Stimulated activated CD4-positive, alpha-beta T cell treated with anti-CD3 and anti-CD28 coated beads, Interleukin-4, amount 100 ng/mL, for 1 hour (primary cell): ENCODE measurements around the gene GBX1.

Source experiments
- DNase-seq: peaks from one replicate; pipeline ENCODE4 v3.0.0-alpha.2; 2020

GBX1 gene

DNA sequence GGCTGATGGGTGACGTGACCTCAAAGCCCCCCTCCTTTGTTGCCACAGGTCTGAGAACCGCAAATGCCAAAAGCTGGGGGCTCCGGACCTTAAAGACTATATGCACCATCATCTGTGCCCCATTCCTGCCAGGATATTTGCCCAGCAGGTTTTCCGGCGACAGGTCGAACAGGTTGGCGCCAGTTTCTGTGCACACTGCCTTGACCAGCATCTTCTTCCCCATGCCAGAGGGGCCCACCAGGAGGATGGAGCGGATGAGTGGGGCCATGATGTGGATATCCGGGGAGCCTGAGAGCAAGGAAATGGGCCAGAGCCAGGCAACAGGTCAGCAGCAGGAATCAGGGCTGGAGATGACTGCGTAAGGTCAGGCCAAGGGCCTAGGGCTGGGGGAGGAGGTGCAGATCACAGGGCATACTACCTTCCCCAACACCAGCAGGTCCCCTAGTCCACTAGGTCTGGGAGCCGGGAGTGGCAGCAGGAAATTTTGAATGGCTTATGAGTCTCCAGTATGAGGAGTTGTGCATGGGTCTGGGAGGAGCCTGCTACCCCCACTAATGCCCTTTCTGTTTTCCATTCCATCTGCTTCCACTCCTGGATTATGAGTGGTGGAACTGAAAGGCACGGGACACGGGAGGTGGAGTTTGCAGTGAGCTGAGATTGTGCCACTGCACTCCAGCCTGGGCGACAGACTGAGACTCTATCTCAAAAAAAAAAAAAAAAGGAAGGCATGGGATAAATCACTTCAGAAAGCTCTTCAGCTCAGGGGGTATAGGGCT lies 25.9 kb upstream of the GBX1 start:
- no peak for DNase-seq

DNA sequence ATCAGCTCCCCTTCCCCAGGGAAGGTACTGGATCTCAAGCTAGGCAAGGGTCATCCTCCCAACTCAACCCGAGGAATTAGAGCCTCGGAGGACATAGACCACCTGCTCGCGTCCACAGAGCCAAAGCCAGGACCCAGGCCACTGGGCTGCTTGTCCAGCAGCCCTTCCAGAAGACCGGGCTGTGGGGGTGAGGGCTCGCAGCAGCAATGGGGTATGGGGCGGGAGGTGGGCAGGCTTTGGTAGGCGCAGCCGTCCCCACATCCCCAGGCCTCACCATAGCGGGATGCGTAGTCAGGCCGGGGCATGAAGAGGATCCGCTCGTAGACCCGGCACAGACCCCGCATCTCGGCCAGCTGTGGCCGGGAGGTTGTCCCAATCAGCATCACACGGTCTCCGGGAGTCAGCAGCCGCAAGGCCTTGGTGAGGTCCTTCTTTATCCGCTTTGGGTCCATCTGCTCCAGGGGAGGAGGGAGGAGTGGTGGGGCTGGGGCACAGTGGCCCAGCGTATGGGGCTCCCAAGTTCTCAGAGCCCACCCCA lies 24.6 kb upstream of the GBX1 start:
- no peak for DNase-seq

DNA sequence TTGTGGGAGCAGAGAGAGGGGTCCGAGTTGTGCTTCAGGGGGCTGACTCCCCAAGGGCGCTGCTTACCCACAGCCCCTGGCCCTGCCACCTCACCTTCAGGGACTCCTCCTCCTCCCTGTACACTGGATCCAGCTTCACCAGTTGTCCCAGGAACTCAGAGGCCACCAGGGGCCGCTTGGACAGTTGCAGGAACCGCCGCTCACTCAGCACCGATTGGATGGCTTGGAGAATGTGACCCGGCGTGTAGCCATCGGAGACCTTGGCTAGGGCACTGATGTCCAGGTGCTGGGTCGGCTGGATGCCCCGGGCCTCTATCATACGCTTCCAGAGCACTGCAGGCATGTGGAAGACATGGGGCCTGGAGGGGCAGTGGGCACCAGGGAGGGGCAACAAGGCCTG lies 24.1 kb upstream of the GBX1 start:
- DNase-seq = no peak

DNA sequence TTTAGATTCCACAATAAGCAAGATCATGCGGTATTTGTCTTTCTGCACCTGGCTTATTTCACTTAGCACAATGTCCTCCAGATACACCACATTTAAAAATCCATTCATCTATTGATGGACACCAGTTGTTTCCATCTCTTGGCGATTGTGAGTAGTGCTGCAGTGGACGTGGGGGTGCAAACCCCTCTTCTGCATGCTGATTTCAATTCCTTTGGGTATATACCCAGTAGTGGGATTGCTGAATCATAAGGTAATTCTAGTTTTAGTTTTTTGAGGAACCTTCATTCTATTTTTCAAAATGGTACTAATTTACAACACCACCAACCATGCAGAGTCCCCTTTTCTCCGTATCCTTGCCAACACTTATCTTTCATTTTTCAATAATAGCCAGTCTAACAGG lies 21.5 kb upstream of the GBX1 start:
- no peak for DNase-seq

DNA sequence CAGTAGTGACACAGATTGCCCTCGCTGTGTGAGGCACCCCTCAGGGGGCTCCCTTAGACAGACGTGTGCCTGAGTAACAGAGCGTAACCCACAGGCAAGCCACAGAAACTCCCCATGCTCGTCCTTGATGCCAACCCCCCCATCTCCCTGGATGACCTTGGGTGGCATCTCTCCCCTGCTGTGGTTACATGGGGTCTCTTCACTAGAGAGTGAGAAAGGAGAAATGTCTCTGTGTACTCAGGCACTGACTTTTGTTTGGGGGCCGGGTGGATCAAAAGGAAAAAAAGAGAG lies 20.7 kb upstream of the GBX1 start:
- no peak for DNase-seq

DNA sequence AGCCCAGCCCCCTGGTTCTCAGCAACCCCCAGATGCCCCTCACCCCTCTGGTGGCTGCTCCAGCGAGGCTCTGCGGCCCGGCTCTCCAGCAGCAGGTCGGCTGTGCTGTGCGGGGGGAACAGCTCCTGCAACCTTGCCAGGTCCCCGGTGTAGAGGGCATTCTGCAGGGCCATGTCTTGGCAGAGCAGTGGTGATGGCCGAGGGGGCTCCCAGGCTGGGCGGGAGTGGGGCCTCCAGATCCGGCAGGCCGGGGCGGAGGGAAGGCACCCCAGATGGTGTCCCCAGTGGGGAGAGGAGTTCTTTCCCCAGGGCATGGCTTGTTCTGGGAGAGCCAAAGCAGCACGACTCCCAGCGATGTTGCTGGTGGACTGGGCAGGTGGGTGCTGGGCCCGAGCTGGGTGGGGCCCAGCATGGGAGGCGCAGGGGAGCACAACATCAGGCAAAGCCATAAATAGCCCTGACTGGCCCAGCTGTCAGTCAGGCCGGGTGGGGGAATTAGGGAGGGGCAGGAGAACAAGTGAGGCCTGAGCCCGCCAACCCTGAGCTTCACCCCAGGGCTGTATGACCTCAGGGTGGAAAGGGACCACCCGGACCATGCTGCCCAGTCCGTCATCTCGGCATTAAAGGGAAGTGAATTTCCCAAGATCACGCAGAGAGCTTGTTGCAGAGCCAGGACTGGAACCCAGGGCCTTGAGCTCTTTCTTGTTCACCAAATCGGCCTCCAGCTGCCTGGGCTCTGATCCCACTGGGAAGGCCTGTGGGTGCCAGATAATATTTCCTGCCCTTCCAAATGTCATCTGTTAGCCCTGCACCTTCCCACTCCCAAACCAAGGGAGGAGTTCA lies 20.1 kb upstream of the GBX1 start:
- no peak for DNase-seq

DNA sequence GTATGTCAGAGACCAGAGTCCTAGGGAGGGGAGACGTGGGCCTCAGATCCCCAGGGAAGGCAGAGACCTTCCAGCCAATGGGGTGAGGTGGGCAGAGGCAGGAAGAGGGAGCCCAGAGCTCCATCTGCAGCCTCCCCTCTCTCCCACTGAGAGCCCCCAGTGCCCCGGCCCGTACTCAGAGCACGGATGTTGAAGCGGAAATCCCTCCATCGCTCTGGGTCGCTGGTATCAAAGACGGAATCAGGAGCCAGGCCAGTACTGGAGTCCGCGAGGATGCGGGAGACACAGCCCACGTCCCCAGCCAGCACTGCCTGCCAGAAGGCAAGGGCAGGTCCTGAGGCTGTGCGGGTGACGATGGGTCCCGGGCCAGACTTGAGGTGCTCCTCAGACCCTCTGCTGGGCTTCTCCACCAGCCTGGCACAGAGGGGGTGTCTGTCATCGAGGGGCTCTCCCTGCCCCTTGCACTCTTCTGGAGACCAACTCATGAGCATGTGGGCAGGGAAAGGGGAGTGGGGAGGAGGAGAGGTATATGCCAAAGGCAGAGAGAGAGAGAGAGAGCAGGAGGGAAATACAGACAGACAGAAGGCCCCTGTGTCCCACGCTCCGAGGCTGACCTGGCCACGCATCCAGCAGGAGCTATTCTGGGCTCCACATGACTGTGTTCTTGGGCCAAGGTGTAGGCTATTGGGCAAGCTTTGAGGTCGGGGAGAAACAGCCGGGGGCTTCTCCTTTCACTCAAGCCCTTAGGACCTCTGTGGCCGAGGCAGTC lies 19.3 kb upstream of the GBX1 start, which contains the start of gene ASB10:
Gene ASB10 (minus strand): TSS at position 611 of the 769 bp plus-strand sequence. CDS start 120 bp downstream, at position 491.
- no peak for DNase-seq

DNA sequence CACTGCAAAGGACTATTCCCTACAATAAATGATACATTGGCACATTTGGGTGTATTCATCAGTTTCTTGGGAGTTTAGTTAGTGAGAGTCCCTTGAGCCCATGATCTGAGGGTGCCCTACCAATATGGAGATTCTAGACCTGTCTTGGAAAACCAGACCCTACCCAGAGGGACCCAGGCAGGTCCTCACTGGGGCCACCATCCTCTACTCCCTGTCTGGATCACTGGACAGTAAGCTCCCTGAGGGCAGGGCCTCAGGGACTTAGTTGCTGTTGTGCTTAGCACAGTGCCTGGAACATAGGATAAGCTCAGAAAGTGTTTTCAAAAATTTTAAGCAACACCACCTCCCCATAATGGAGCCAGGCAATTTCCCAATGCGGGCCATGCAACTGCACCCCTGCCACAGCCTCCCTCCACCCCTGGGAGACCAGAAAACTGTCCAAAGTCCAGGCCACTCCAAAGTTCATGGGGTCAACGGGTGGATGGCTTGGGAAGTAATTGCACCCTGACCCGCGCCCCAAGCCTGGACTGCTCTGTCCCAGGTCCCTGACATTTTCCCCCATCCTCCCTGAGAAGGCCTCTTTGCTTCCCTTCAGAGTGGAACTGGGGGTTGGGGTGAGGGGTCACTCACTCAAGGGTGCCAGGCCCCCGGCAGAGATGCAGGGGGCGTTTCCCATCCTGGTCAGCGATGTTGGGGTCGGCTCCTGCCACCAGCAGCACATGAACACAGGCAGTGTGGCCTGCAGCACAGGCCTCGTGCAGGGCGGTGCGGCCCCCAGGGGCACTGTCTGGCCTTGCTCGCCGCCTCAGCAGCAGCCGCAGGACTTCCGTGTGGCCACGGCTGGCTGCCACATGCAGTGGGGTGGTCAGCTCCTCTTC lies 18.5 kb upstream of the GBX1 start:
- DNase-seq = no peak

DNA sequence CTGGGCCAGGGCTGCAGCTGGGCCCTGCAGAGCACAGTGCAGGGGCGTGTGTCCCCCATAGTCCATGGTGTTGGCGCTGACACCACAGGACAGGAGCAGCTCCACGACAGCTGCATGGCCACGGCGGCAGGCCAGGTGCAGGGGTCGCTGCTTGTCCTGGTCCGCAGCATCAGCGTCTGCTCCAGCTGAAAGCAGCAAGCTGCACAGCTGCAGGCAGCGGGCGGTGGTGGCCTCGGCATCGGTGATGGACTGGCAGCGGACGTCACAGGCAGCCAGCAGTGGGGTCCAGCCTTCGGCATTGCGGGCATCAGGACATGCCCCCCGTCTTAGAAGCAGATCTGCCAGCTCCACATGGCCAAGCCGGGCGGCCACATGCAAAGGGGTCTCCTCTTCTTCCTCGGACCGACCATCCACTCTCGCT lies 13.5 kb upstream of the GBX1 start:
- no peak for DNase-seq

DNA sequence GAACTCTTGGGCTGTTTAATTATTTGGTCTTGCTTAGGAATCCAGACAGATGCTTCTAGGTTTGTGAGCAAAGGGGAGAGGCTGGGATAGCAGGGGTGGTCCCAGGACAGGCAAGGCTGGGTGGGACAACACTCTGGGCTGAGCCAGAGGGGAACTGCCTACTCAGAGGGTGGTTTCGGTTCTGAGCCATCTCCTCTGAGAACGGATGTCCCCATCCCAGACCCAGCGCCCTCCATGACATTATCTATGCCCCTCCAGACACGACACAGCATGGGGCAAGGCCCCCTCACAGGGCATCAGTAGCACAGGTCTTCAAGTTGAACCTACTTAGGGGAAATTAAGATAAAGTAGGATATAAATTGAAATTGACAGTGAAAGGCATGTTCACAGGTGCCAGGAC lies 12.5 kb upstream of the GBX1 start:
- DNase-seq = no peak

DNA sequence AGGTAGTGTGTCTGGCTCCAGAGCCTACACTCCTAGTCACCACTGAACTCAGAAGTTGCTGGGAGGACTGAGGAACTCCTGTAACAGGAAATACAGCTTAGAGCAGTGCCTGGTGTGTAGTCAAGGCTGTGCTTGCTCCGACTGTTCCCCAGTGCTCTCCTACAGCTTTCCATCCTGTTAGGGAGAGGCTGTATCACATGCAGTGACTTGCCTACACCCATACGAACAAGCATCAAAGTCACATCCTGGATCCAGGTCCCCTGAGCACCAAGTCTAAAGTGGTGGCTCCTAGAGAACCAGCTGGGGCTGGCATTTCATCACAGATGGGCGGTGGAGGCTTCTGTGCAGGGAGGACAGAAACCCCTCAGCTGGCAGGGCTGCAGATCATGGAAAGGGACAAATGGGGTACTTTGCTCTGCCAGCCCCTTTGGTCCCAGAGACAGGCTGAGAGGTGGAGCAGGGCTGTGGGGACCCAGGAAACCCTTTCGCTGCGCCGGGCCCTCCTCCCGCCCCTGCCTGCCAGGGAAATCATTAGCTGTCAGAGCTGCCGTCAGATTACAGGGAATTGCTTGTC lies 11.9 kb upstream of the GBX1 start:
- DNase-seq = no peak

DNA sequence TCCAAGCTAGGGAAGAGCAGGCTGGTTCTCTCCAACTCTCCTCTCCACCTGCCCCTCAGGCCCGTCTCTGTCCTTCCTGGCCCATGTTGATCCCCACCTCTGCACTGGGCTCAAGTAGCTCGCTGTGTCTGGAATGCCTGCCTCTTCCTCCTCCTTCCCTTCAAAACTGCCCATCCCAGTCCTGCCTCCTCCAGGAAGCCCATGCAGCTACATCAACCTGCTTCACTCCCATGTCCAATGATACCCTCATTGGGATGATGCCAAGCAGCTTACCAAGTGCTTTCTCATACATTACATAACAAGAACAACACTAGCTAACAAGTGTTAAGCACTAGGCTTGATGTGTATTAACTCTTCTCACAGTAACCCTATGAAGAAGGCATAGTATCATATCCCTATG lies 11.3 kb upstream of the GBX1 start:
- no peak for DNase-seq

DNA sequence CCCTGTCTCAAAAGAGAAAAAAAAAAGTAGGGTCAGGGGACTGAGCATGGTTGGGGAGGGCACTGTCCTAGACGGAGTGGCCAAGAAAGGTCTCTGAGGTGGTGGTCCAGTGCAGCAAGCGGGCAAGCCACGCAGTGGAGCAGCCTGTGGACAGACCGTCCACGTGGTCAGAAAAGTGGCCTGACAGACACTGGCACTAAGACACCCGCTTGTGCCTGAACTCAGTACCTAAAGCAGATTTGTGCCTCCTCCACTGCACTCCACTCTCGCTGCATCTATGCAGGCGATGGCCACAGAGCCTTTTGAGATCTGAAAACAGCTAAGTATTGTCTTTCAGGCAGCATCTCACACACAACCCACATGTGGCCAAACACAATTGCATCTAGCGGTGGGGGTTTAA lies 10.7 kb upstream of the GBX1 start:
- DNase-seq = no peak

DNA sequence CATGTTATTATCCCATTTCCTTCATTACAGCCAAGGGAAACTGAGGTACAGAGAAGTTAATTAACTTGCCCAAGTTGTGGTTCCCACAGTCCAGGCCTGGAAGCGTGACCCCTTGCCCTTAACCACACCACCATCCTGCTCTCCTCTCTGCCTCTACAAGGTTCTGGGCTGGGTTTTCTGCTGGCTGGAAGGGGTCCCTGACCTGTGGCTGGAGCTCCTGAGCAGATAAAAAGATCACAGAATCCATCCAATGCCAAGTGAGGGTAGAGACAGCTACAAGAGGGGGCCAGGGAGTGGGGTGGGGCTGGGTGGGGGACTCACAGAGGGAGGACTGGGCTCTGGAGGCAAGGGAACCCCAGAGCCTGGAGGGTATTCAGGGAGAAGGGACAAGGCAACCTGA lies 9.8 kb upstream of the GBX1 start:
- no peak for DNase-seq

DNA sequence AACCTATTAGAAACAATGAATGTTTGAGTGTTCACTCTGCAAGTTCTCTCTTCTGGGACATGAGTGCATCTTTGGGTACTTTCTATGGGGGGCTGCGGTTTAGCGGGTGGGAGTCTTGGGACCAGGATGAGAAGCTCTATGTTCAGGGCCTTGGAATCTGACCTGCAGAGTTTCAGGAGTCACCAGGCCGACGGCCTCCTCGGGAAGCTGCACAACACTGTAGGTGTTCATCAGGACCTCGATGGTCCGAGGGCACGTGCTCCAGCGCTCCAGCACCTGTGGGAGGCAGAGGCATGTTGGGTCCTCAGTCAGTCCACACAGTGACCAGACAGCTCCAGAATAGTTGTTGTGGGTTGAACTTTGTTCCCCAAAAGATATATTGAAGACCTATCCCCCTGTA lies 8.9 kb upstream of the GBX1 start:
- DNase-seq = no peak

DNA sequence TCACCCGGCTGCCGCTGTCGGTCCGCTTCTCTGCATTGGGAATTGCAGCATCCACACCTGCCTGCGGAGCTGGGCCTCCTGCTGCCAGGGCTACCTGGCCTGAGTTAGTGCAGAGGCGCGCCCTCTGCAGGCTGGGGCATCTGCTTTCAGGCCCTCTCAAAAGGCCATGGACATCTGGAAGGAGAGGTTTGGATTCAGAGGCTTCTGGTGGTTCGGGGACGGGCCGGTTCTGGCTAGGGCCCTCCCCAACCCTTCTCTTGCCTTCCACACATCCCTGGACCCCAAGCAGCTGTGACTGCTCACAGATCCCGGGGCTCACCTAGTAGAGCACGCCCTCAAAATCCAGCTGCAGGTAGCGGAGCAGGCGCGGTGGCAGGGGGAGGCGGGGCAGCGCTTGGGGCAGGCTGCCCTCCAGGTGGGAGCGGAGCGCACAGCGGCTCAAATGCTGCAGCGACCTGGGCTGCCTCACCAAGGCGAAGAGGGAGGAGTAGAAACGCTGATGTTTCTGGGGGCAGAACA lies 8.4 kb upstream of the GBX1 start:
- no peak for DNase-seq

DNA sequence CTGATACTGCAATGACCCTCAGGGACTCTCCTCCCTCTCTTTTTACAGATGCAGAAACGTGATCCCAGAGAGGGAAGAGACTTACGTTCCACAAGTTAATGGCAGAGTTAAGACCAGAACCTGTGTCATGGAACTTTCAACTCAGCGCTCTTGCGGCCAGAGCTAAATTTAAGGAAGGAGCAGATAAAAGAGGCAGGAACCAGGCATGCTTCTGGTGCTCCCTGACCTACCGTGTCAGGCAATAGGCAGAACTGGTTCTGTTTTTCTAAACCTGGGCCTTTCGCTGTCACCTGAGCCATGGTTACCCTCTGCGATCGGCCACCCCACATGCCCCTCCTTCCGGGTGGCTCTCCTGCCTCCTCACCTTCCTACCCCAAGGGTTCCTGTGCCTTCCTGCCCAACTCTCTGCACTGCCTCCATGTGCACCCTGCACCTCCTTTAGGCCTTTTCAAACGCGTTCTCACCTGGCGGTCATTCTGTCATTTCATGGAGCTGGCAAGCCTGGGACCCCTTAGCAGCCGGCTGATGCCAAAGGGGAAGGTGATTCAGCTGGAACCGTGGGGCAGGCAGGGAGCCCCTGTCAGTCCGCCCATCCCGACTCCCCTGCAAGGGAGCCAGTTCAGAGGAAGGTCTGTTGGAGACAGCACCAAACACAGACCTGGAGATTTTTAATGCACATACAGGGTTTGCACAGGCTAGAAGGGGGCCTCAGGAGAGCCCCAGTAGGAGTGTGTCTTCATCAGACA lies 7.7 kb upstream of the GBX1 start:
- DNase-seq = no peak

DNA sequence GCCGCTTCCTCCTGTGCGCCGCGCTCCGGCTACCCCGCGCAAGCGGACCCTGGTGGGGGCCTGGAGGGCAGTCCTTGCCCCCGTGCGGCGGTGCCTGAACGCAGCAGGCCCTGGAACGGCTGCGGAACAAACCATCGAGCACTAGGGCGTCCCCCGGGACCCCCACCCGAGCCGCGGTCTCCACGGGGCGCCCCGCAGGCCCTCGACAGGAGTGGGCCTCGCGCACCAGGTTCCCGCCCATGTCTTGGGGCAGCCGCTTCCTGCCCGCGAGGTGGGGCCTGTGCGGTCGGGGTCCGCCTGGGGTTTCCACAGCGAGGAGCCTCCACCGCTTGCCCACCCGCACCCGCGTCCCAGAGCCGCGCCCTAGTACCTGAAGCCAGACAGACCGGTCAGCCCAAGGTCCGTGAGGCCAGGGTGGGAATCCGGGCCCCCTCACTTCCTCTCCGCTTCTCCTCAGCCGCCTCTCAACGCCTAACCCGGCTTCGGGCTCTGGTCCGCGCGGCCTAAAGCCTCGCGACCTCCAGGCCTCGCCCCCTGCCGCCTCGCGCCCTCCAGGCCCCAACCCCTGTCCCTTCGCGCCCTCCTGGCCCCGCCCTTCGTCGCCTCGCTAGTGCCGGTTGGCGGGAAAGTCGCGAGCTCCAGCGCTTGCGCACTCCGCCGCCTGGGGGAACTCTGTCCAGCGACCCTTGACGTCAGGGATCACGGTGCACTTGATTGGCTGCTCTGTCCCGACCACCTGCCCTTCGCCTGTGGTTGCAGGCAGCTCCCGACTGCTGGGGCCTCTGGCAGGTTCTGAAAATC lies 7.0 kb upstream of the GBX1 start:
- DNase-seq = peak; percentile 37

DNA sequence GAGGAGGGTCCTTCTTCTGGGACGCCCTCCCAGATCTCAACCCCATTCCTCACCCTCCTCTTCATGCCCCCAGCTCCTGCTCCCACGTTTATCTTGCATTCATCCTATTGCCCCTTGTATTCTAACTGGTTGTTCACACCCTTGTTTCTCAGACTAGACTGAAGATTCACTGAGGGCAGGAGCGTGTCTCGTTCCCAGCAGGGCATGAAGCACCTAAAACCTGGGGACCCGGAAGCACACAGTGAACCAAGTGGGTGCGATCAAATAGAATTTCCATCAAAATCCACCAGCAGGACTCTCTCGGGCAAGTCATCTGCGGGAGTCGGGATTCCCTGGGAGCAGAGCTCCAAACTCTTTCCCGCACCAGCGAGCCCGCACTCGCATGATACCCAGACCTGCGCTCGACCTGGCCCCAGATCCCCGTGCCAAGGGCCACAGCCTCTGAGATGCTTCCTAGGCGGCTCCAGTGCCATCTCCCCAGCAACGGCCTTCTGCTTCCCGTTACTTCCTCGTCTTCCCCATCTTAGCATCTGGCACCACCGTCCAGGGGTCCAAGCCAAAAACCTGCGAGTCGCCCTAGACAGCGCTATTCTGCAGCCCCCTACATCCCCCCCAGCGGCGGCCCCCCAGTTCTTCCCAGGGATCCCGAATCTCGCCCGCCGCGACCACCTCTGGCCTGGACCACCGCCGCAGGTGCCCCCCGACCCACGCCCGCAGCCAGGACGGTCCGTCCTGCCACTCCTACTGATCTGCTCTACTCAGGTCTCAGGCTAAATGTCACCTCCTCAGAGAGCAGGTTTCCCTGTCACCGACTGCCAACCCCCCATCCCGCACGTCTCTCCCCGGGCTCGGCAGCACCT lies 6.1 kb upstream of the GBX1 start:
- no peak for DNase-seq
